ENCODE measurements around the gene SLC12A4.

DNA sequence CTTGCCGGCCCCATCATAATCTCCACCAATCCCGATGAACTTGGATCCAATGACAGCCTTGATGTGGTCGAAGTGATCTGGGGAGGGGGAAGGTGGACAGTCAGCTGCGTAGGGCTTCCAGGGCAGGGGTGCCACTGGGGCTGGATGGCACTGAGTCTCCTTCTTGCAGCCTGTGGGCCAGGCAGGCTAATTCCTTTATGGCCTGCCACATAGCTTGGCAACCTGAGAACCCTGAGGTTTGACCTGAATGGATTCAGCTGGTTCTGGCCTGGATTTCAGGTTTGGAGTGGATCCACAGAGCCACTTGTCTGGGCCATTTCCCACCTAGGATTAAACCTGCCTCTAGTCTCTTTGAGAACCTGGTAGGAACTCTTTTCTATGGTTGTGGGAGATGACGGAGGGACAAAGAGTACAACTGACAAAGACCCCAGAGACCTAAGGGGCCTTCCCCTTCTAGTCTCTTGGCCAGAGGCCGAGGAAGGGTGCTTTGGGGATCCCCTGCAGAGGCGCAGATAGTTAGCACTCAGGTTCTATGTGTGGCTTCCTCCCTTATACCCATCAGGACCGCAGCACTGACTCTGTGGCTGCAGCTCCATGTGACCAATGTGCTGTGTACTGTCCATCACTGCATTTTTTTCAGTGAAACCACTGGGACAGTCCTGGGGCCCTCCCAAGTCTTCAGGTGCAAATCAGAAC, 21.0 kb upstream of the SLC12A4 start:
- TF ChIP-seq POLR2AphosphoS5 (IDR thresholded peaks at IDR 0.05), result no peak
- TF ChIP-seq CTCF (IDR thresholded peaks at IDR 0.05), result no peak
- TF ChIP-seq POLR2A (IDR thresholded peaks at IDR 0.05), result no peak
